ENCODE results near the gene KCNK10.

Gene KCNK10

DNA sequence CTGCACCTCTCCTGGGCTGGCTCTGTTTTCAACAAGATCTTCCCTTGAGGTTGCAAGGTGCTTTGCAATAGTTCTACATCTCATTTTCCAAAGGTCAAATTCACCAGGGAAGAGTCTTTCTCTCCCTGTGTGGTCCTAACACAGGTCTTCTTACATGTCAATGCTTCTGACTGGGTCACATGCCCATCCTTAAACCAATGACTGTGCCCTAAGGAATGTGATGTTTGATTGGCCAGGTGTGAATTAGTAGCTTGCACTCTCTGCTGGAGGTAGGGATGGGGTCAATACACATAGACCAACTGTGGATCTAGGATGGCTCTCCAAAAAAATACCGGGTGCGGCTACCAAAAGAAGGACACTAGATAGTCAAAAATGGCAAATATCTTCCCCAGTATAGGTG is 19.9 kb upstream of the KCNK10 start:
- TF ChIP-seq EZH2phosphoT487 (IDR thresholded peaks at IDR 0.05; ENCODE audit: borderline replicate concordance, low read length): no peak
- TF ChIP-seq, protein P1, sequence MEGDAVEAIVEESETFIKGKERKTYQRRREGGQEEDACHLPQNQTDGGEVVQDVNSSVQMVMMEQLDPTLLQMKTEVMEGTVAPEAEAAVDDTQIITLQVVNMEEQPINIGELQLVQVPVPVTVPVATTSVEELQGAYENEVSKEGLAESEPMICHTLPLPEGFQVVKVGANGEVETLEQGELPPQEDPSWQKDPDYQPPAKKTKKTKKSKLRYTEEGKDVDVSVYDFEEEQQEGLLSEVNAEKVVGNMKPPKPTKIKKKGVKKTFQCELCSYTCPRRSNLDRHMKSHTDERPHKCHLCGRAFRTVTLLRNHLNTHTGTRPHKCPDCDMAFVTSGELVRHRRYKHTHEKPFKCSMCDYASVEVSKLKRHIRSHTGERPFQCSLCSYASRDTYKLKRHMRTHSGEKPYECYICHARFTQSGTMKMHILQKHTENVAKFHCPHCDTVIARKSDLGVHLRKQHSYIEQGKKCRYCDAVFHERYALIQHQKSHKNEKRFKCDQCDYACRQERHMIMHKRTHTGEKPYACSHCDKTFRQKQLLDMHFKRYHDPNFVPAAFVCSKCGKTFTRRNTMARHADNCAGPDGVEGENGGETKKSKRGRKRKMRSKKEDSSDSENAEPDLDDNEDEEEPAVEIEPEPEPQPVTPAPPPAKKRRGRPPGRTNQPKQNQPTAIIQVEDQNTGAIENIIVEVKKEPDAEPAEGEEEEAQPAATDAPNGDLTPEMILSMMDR (IDR thresholded peaks at IDR 0.05; ENCODE audit: low read depth, low read length, poor library complexity, severe bottlenecking): no peak
- Histone ChIP-seq H3F3A (ENCODE audit: control insufficient read depth, insufficient read depth) (no peaks in the 10 kb centered on the region), H3K27me3 (ENCODE audit: control insufficient read depth, low read length) (no peaks in the 10 kb centered on the region; the same call in 1 of the 2 replicates), H3K27ac (ENCODE audit: low read depth, low read length) (no peak overlapping the region), H3K4me2 (ENCODE audit: low read length) (no peak overlapping the region), H3K9me3 (ENCODE audit: control insufficient read depth, insufficient read depth, low read length) (no peaks in the 10 kb centered on the region), H4K20me1 (ENCODE audit: control insufficient read depth, insufficient read depth, low read depth, low read length) (no peaks in the 10 kb centered on the region), H3K36me3 (ENCODE audit: control insufficient read depth, low read length) (no peaks in the 10 kb centered on the region), H3K9me2 (replicated peaks; ENCODE audit: control insufficient read depth, low read length) (no peaks in the 10 kb centered on the region), H3K4me1 (ENCODE audit: control insufficient read depth, low read length) (no peaks in the 10 kb centered on the region), H3K4me3 (ENCODE audit: low read length) (no peak overlapping the region), H3K79me2 (ENCODE audit: control insufficient read depth, low read length) (no peaks in the 10 kb centered on the region)

DNA sequence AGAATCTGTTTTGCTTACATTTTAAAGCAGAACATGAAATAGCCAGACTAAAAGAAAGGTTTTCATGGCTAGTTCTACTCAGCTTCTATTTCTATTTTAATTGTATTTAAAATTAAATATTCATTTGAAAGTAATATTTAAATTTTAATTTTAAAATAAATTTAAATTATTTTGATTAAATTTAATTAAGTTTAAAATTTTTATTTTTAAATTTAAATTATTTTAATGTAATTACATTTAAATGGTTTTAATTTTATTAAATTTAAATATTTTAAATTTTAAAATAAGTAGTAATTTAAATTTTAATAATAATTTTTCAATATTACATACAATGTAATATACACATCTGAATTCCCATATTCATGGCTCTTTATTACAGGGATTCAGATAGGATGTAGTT is 17.3 kb upstream of the KCNK10 start:
- Histone ChIP-seq H3K4me2 (ENCODE audit: low read length) (no peak overlapping the region), H3K27ac (ENCODE audit: low read depth, low read length) (no peak overlapping the region), H3K4me3 (ENCODE audit: low read length) (no peak overlapping the region), H3K36me3 (ENCODE audit: control insufficient read depth, low read length) (no peaks in the 10 kb centered on the region), H3F3A (ENCODE audit: control insufficient read depth, insufficient read depth) (no peaks in the 10 kb centered on the region), H3K4me1 (ENCODE audit: control insufficient read depth, low read length) (no peaks in the 10 kb centered on the region), H3K27me3 (ENCODE audit: control insufficient read depth, low read length) (no peaks in the 10 kb centered on the region; the same call in 1 of the 2 replicates), H3K9me2 (replicated peaks; ENCODE audit: control insufficient read depth, low read length) (no peaks in the 10 kb centered on the region), H4K20me1 (ENCODE audit: control insufficient read depth, insufficient read depth, low read depth, low read length) (no peaks in the 10 kb centered on the region), H3K9me3 (ENCODE audit: control insufficient read depth, insufficient read depth, low read length) (no peaks in the 10 kb centered on the region), H3K79me2 (ENCODE audit: control insufficient read depth, low read length) (no peaks in the 10 kb centered on the region)
- TF ChIP-seq, protein P1 (IDR thresholded peaks at IDR 0.05; ENCODE audit: low read depth, low read length, poor library complexity, severe bottlenecking): no peak
- no peak for TF ChIP-seq EZH2phosphoT487 (IDR thresholded peaks at IDR 0.05; ENCODE audit: borderline replicate concordance, low read length)

DNA sequence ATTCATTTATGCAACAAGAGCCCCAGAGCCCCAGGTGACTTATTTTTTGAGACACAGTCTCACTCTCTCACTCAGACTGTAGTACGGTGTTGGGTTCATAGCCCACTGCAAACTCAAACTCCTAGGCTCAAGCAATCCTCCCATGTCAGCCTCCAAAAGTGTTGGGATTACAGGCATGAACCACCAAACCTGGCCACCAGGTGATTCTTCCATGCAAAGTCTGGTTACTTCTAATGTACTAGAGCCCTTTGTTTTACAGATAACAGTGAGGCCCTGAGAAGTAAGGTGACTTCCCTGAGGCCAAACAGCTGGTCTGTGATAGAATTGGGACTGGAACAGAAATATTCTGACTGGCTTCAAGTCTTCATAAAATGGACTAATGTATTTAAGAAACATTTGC is 10.0 kb upstream of the KCNK10 start:
- Histone ChIP-seq H3K27me3 (ENCODE audit: control insufficient read depth, low read length) (peaks cover 22% of the 10 kb centered on the region), H3K4me1 (ENCODE audit: control insufficient read depth, low read length) (no peaks in the 10 kb centered on the region), H3K79me2 (ENCODE audit: control insufficient read depth, low read length) (no peaks in the 10 kb centered on the region), H3K4me3 (ENCODE audit: low read length) (no peak overlapping the region), H4K20me1 (ENCODE audit: control insufficient read depth, insufficient read depth, low read depth, low read length) (no peaks in the 10 kb centered on the region), H3K36me3 (ENCODE audit: control insufficient read depth, low read length) (no peaks in the 10 kb centered on the region), H3K9me2 (replicated peaks; ENCODE audit: control insufficient read depth, low read length) (no peaks in the 10 kb centered on the region), H3F3A (ENCODE audit: control insufficient read depth, insufficient read depth) (no peaks in the 10 kb centered on the region), H3K27ac (ENCODE audit: low read depth, low read length) (no peak overlapping the region), H3K4me2 (ENCODE audit: low read length) (no peak overlapping the region), H3K9me3 (ENCODE audit: control insufficient read depth, insufficient read depth, low read length) (no peaks in the 10 kb centered on the region)
- TF ChIP-seq EZH2phosphoT487 (IDR thresholded peaks at IDR 0.05; ENCODE audit: borderline replicate concordance, low read length): no peak
- TF ChIP-seq, protein P1 (IDR thresholded peaks at IDR 0.05; ENCODE audit: low read depth, low read length, poor library complexity, severe bottlenecking): no peak

DNA sequence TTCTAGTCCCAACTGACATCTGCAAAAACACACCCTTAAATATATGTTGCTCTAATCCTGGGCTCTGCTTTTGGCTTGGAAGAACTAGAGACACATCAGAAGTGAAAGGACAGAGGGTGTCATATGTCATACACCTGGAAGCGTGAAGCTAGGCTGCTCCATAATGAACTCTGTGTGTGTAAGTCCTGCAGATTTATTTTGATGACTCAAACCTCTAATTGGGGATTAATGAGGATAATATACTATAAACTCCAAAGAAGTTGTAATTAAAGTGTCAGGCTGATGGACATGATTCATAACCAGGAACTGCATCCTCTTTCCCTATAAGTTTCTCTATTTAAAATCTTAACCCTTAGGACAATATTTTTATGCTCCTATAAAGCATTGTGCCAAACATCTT is 4.4 kb upstream of the KCNK10 start:
- H3K9me3 ChIP-seq (ENCODE audit: control insufficient read depth, insufficient read depth, low read length): no peaks in the 10 kb centered on the region
- H4K20me1 ChIP-seq (ENCODE audit: control insufficient read depth, insufficient read depth, low read depth, low read length): no peaks in the 10 kb centered on the region
- H3K79me2 ChIP-seq (ENCODE audit: control insufficient read depth, low read length): no peaks in the 10 kb centered on the region
- no peaks in the 10 kb centered on the region for H3F3A ChIP-seq (ENCODE audit: control insufficient read depth, insufficient read depth)
- no peak for TF ChIP-seq EZH2phosphoT487 (IDR thresholded peaks at IDR 0.05; ENCODE audit: borderline replicate concordance, low read length)
- TF ChIP-seq, protein P1 (IDR thresholded peaks at IDR 0.05; ENCODE audit: low read depth, low read length, poor library complexity, severe bottlenecking): no peak
- no peak overlapping the region for H3K4me2 ChIP-seq (ENCODE audit: low read length)
- H3K4me1 ChIP-seq (ENCODE audit: control insufficient read depth, low read length): peaks cover 15% of the 10 kb centered on the region
- no peaks in the 10 kb centered on the region for H3K36me3 ChIP-seq (ENCODE audit: control insufficient read depth, low read length)
- peaks cover 67% of the 10 kb centered on the region for H3K27me3 ChIP-seq (ENCODE audit: control insufficient read depth, low read length)
- H3K4me3 ChIP-seq (ENCODE audit: low read length): no peak overlapping the region
- H3K27ac ChIP-seq (ENCODE audit: low read depth, low read length): no peak overlapping the region
- no peaks in the 10 kb centered on the region for H3K9me2 ChIP-seq (replicated peaks; ENCODE audit: control insufficient read depth, low read length)
